Suppressor macrophage treated with lipopolysaccharide for 1 hour (primary cell): ENCODE measurements around the gene ZNF174.

Experiments used
- DNase-seq, 3 donors: peaks; one replicate each; pipeline ENCODE4 v3.0.0-alpha.2; 2020 to 2022

ZNF174 gene

DNA sequence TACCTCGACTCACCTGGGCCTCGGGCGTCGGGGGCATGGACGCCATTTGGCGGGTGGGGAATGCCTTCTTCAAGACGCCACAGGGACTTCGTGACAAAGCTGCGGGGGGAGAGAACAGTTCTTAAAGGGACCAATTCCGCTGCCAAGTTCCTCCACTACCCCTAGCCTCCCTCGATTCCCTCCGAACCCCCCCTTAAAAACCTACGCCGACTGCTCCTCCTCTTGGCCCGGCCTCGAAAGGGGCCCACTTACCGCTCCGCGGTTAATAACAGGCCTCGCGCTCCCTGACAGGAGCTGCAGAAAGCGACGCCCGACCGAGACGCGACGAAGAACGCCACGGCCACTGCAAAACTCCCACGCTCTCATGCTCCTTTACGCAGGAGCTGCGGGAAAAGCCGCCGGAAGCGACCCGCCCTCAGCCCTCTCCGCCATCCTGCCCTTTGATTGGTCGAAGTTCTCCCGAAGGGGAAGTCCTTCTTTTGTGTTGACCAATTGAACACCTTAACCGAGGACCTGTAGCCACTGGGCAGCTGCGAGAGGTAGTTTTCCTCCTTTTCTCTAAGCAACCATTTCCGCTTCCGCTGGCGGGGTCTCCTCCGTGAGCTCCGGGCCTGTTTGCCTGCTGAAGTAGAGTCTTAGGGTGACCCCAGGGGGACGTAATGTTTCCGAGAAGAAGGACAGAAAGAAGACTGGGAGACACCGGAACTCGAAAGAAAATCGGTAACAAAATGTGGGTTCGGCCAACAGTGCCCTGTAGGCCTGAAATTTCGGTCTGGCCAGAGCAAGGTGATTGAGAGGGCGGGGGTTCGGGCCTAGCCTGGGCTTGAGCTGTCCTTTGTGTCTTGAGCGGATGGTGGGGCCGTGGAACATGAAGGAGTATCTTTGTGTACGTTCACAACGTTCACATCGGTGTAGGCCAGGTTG is 42.4 kb downstream of the ZNF174 start, which contains the start of the genes NAA60 and ZNF597:
Gene NAA60 (plus strand): TSS at position 573 of the 924 bp plus-strand sequence. CDS start 32,548 bp downstream, outside the sequence.
Gene ZNF597 (minus strand): TSS at position 397 of the 924 bp plus-strand sequence. CDS start 351 bp downstream, at position 46.
- peak; percentile 89 to 93 (median 91) for DNase-seq

DNA sequence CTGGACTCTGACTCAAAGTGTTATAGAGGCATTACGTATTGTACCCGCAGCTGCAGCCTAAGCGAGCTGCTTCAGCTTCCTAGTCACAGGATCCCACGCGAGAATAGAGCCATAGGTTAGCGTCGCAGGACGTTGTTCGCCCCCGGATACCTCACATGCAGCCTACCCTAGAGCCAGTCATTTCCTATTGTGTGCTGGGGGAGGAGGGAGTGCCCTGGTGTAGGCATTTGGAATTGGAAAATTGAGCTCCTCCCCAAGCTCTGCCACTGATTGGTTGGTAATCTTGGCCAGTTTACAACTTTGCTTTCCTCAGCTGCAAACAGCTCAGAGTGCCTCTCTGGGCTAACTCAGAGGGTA is 43.0 kb downstream of the ZNF174 start:
- peak; percentile 81 to 89 (median 83) for DNase-seq

GRCh38 chr16:3454093-3454492 is 53.1 kb downstream of the ZNF174 start:
- no peak for DNase-seq

- DNase-seq, result no peak
Measured at GRCh38 chr16:3454631-3455147, 53.7 kb downstream of the ZNF174 start.

DNA sequence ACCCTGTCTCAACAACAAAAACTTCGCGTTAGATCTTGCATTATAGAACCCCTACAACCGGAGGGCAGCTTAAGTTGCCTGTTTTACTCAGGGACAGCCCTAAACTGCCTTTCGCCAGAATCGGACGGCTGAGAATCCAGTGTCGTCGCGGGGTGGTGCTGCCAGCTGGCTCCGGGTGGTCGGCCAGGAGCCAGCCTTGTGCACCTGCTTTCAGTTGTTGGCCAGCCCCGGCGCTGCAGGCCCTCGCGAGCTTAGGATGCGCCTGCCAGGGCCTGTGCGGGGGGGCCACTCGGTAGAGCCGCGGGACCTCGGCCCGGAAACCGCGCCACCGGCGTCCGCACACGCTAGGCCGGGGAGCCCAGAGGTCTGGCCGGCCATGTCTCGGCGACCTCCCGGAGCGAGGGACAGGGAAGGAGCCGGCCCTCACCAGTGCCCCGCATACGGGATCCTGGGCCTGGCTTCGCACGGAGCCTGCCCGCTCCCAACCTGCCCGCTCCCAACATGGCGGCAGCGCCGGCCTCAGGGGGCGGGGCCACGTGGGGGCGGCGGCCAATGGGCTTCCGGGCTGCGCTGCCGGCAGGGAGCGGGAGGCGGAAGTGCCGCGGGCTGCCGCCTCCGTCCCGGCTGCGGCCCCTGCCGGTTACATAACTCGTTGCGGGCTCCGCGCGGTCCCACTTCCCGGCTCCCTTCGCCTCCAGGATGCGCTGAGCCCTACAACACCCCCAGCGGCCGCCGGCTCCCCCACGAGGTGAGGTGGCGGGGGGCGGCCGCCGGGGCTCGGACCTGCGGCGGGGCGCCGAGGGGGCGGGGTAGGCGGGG is 56.6 kb downstream of the ZNF174 start:
- DNase-seq, result peak; percentile 94 to 98 (median 97)

DNA sequence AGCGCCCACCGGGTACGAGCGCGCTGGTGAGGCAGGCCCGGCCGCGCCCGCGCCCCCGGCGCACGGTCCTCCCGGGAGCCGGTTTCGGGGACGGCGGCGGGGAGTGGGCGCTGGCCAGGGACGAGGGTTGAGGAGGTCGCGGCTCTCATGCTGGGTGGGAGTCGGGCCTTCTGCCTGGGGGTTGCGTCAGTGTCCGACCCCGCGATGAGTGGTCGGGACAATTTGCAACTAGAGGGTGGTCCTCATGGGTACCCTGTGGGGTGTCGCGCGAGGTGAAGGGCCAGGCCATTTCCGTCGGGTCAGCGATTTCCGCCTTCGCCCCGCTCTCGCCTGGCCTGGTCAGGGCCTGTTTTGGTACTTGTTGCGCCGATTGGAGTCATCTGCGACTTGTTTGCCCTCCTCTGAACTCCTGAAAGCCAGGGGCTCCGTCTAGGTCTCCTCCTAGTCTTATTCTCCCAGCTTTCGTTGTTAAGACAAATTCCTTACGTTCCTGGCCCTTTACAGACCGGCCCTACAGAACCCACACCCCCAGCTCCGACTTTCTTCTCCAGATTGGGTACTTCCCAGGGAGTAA is 57.4 kb downstream of the ZNF174 start:
- peak in 2 of 3 donors; percentile 39 to 44 for DNase-seq

DNA sequence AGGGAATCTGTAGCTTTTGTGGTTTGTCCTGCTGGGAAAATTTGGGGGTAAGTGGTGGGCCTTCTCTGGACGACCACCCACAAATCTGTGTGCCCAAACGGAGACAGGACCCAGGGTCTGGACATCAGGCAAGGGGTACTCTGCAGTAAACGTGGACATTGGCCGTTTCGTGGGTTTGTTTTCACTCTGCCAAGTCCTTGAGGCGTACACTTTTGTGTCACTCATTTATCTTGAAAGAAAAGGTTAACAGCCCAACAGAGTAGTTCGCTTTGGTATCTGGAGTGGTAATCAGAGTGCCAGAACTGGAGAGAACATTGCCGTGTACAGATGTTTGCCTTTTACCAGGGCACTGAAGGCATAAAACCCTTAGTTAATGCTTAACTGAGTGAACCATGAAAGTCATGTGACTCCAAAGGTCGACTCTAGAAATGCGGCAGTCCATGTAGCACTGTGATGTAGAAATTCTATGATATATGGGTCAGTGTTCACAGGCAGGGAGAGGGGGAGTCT is 57.9 kb downstream of the ZNF174 start:
- DNase-seq, result peak in 2 of 3 donors; percentile 8 to 19
